HG03575 (cell line): Measurements from ENCODE around the gene CAMK2B.

Source experiments
- ATAC-seq: cut with Tn5 transposase; IDR thresholded peaks from one replicate; pipeline ENCODE4 v1.9.1; 2021; ENCODE audit not compliant: unreplicated experiment, insufficient number of reproducible peaks, low FRiP score; ENCODE audit errors: extremely low read depth

CAMK2B gene

GRCh38 chr7:44242091-44242490 lies 83.3 kb downstream of the CAMK2B start:
- no peak for ATAC-seq

GRCh38 chr7:44240983-44241510 lies 84.3 kb downstream of the CAMK2B start:
- no peak for ATAC-seq

- no peak for ATAC-seq
Observed at GRCh38 chr7:44240376-44240775, 85.0 kb downstream of the CAMK2B start.

- ATAC-seq = no peak
Observed at GRCh38 chr7:44239361-44239760, 86.0 kb downstream of the CAMK2B start.

GRCh38 chr7:44238116-44238695 lies 87.2 kb downstream of the CAMK2B start:
- no peak for ATAC-seq

GRCh38 chr7:44237696-44238095 lies 87.7 kb downstream of the CAMK2B start:
- ATAC-seq = no peak

- ATAC-seq = no peak
Observed at GRCh38 chr7:44236333-44236728, 89.1 kb downstream of the CAMK2B start.

GRCh38 chr7:44235582-44236332 lies 89.6 kb downstream of the CAMK2B start:
- ATAC-seq = no peak

GRCh38 chr7:44235066-44235465 lies 90.3 kb downstream of the CAMK2B start:
- ATAC-seq = no peak

- ATAC-seq = no peak
Observed at GRCh38 chr7:44232901-44233715, 92.3 kb downstream of the CAMK2B start.

- no peak for ATAC-seq
Observed at GRCh38 chr7:44232396-44232795, 93.0 kb downstream of the CAMK2B start.

GRCh38 chr7:44231088-44231487 lies 94.3 kb downstream of the CAMK2B start:
- no peak for ATAC-seq

GRCh38 chr7:44230286-44230685 lies 95.1 kb downstream of the CAMK2B start:
- no peak for ATAC-seq

- ATAC-seq = no peak
Observed at GRCh38 chr7:44229546-44230105, 95.8 kb downstream of the CAMK2B start.

GRCh38 chr7:44228571-44229350 lies 96.6 kb downstream of the CAMK2B start:
- no peak for ATAC-seq

- no peak for ATAC-seq
Observed at GRCh38 chr7:44227911-44228310, 97.5 kb downstream of the CAMK2B start.

GRCh38 chr7:44226396-44226753 lies 99.0 kb downstream of the CAMK2B start:
- ATAC-seq = no peak

GRCh38 chr7:44225566-44226395 lies 99.6 kb downstream of the CAMK2B start:
- ATAC-seq = no peak
